ENCODE data around the gene ZNF558.

- TF ChIP-seq POLR2AphosphoS5 (IDR thresholded peaks at IDR 0.05; ENCODE audit: low read depth) (no peak), CTCF (conservative IDR thresholded peaks at IDR 0.05; ENCODE audit: low read depth in 2 of 2) (no peak), EZH2 (IDR thresholded peaks at IDR 0.05; ENCODE audit: low read depth, unreplicated experiment) (no peak), JUNB (IDR thresholded peaks at IDR 0.05; ENCODE audit: unreplicated experiment) (no peak), REST (IDR thresholded peaks at IDR 0.05; ENCODE audit: unreplicated experiment) (no peak), ZNF114 (CRISPR knock-in tag; IDR thresholded peaks at IDR 0.05) (no peak), EZH2phosphoT487 (IDR thresholded peaks at IDR 0.05; ENCODE audit: unreplicated experiment) (no peak), STAT1 (IDR thresholded peaks at IDR 0.05; ENCODE audit: unreplicated experiment) (no peak), CREB1 (CRISPR knock-in tag; IDR thresholded peaks at IDR 0.05; ENCODE audit: low read depth) (no peak), ETS1 (IDR thresholded peaks at IDR 0.05) (no peak), ZNF331 (CRISPR knock-in tag; IDR thresholded peaks at IDR 0.05; ENCODE audit: low read depth) (no peak), NANOG (IDR thresholded peaks at IDR 0.05; ENCODE audit: borderline replicate concordance) (no peak), ZNF462 (CRISPR knock-in tag; IDR thresholded peaks at IDR 0.05) (no peak)
These were observed 25.4 kb downstream of the ZNF558 start for GRCh38 chr19:8806661-8807060.

Data from GM23338 (cell line).